Measurements from ENCODE around the gene TOLLIP.
"Not testable (repeated sequence)": the region's sequence is repeated elsewhere in the genome, so short reads cannot be mapped to it uniquely, and the experiment has no call there.

TOLLIP gene

GRCh38 chr11:1243521-1243920 is 65.9 kb downstream of the TOLLIP start:
- H3K23ac ChIP-seq (ENCODE audit: low read length); H3K27ac ChIP-seq (ENCODE audit: low read depth, low read length); H4K5ac ChIP-seq (ENCODE audit: low read length); H3K18ac ChIP-seq (ENCODE audit: low read length); H2BK5ac ChIP-seq (ENCODE audit: low read length); DNase-seq; H3K79me2 ChIP-seq (ENCODE audit: control insufficient read depth, insufficient read depth, low read length); H3K36me3 ChIP-seq (ENCODE audit: control insufficient read depth, insufficient read depth, low read length); H3K27me3 ChIP-seq (ENCODE audit: insufficient read depth, low read length, poor library complexity); H2AK5ac ChIP-seq (ENCODE audit: low read length); H3K4me1 ChIP-seq (ENCODE audit: control insufficient read depth, low read depth, low read length); H3K56ac ChIP-seq (ENCODE audit: low read length); H3K4ac ChIP-seq (ENCODE audit: low read depth, low read length); H3K4me2 ChIP-seq (ENCODE audit: low read length); H3K9ac ChIP-seq (ENCODE audit: low read length); H2BK15ac ChIP-seq (replicated peaks; ENCODE audit: low read depth); H3K79me1 ChIP-seq (ENCODE audit: low read length); H2BK120ac ChIP-seq (ENCODE audit: low read depth, low read length); H3K4me3 ChIP-seq (ENCODE audit: low read length); H4K8ac ChIP-seq (ENCODE audit: low read depth, low read length): not testable (repeated sequence)
- WGBS (ENCODE audit: extremely low coverage, insufficient coverage, low lambda C conversion rate), result no CpG with 5 or more reads among the region's 18 CpGs

- H3K18ac ChIP-seq (ENCODE audit: low read length); H3K4me1 ChIP-seq (ENCODE audit: control insufficient read depth, low read depth, low read length); H3K4ac ChIP-seq (ENCODE audit: low read depth, low read length); H3K9ac ChIP-seq (ENCODE audit: low read length); H3K79me1 ChIP-seq (ENCODE audit: low read length); H3K36me3 ChIP-seq (ENCODE audit: control insufficient read depth, insufficient read depth, low read length); H3K4me3 ChIP-seq (ENCODE audit: low read length); H3K23ac ChIP-seq (ENCODE audit: low read length); H2BK120ac ChIP-seq (ENCODE audit: low read depth, low read length); H2AK5ac ChIP-seq (ENCODE audit: low read length); H4K8ac ChIP-seq (ENCODE audit: low read depth, low read length); H2BK15ac ChIP-seq (replicated peaks; ENCODE audit: low read depth); H3K56ac ChIP-seq (ENCODE audit: low read length); H3K27me3 ChIP-seq (ENCODE audit: insufficient read depth, low read length, poor library complexity); H3K27ac ChIP-seq (ENCODE audit: low read depth, low read length); H4K5ac ChIP-seq (ENCODE audit: low read length); H3K79me2 ChIP-seq (ENCODE audit: control insufficient read depth, insufficient read depth, low read length); DNase-seq; H2BK5ac ChIP-seq (ENCODE audit: low read length); H3K4me2 ChIP-seq (ENCODE audit: low read length): not testable (repeated sequence)
- WGBS (ENCODE audit: extremely low coverage, insufficient coverage, low lambda C conversion rate), result no CpG with 5 or more reads among the region's 11 CpGs
Observed at GRCh38 chr11:1242751-1243150, 66.7 kb downstream of the TOLLIP start.

GRCh38 chr11:1242289-1242688 is 67.1 kb downstream of the TOLLIP start:
- Histone ChIP-seq H3K23ac (ENCODE audit: low read length) (no peak overlapping the region), H3K27me3 (ENCODE audit: insufficient read depth, low read length, poor library complexity) (no peaks in the 10 kb centered on the region), H3K4ac (ENCODE audit: low read depth, low read length) (no peak overlapping the region), H4K5ac (ENCODE audit: low read length) (no peak overlapping the region), H3K56ac (ENCODE audit: low read length) (no peak overlapping the region), H2BK120ac (ENCODE audit: low read depth, low read length) (no peak overlapping the region), H3K79me2 (ENCODE audit: control insufficient read depth, insufficient read depth, low read length) (no peaks in the 10 kb centered on the region), H3K27ac (ENCODE audit: low read depth, low read length) (no peak overlapping the region), H3K4me3 (ENCODE audit: low read length) (no peak overlapping the region), H2BK5ac (ENCODE audit: low read length) (no peak overlapping the region), H2AK5ac (ENCODE audit: low read length) (no peak overlapping the region), H2BK15ac (replicated peaks; ENCODE audit: low read depth) (no peak overlapping the region), H3K9ac (ENCODE audit: low read length) (no peak overlapping the region), H4K8ac (ENCODE audit: low read depth, low read length) (no peak overlapping the region), H3K79me1 (ENCODE audit: low read length) (no peaks in the 10 kb centered on the region), H3K36me3 (ENCODE audit: control insufficient read depth, insufficient read depth, low read length) (no peaks in the 10 kb centered on the region), H3K18ac (ENCODE audit: low read length) (no peak overlapping the region), H3K4me2 (ENCODE audit: low read length) (no peak overlapping the region), H3K4me1 (ENCODE audit: control insufficient read depth, low read depth, low read length) (no peaks in the 10 kb centered on the region)
- WGBS (ENCODE audit: extremely low coverage, insufficient coverage, low lambda C conversion rate), result no CpG with 5 or more reads among the region's 20 CpGs
- DNase-seq, result no peak

GRCh38 chr11:1241706-1242105 is 67.7 kb downstream of the TOLLIP start:
- H2BK120ac ChIP-seq (ENCODE audit: low read depth, low read length), result no peak overlapping the region

GRCh38 chr11:1240771-1241170 is 68.7 kb downstream of the TOLLIP start:
- Histone ChIP-seq H3K56ac (ENCODE audit: low read length) (no peak overlapping the region), H3K4me2 (ENCODE audit: low read length) (no peak overlapping the region), H3K4me1 (ENCODE audit: control insufficient read depth, low read depth, low read length) (no peaks in the 10 kb centered on the region), H3K4ac (ENCODE audit: low read depth, low read length) (no peak overlapping the region), H4K5ac (ENCODE audit: low read length) (no peak overlapping the region), H3K36me3 (ENCODE audit: control insufficient read depth, insufficient read depth, low read length) (no peaks in the 10 kb centered on the region), H3K23ac (ENCODE audit: low read length) (no peak overlapping the region), H3K79me1 (ENCODE audit: low read length) (no peaks in the 10 kb centered on the region), H4K8ac (ENCODE audit: low read depth, low read length) (no peak overlapping the region), H2BK5ac (ENCODE audit: low read length) (no peak overlapping the region), H2AK5ac (ENCODE audit: low read length) (no peak overlapping the region), H3K79me2 (ENCODE audit: control insufficient read depth, insufficient read depth, low read length) (no peaks in the 10 kb centered on the region), H2BK15ac (replicated peaks; ENCODE audit: low read depth) (no peak overlapping the region), H2BK120ac (ENCODE audit: low read depth, low read length) (no peak overlapping the region), H3K18ac (ENCODE audit: low read length) (no peak overlapping the region), H3K27me3 (ENCODE audit: insufficient read depth, low read length, poor library complexity) (no peaks in the 10 kb centered on the region), H3K9ac (ENCODE audit: low read length) (no peak overlapping the region), H3K27ac (ENCODE audit: low read depth, low read length) (no peak overlapping the region), H3K4me3 (ENCODE audit: low read length) (no peak overlapping the region)
- DNase-seq, result no peak
- WGBS (ENCODE audit: extremely low coverage, insufficient coverage, low lambda C conversion rate), result no CpG with 5 or more reads among the region's 25 CpGs

More at GRCh38 chr11:1241706-1242105, 67.7 kb downstream of the TOLLIP start:
- Histone ChIP-seq H4K8ac (ENCODE audit: low read depth, low read length) (no peak overlapping the region), H3K4me1 (ENCODE audit: control insufficient read depth, low read depth, low read length) (no peaks in the 10 kb centered on the region), H4K5ac (ENCODE audit: low read length) (no peak overlapping the region), H3K4me2 (ENCODE audit: low read length) (no peak overlapping the region), H3K27ac (ENCODE audit: low read depth, low read length) (no peak overlapping the region), H3K18ac (ENCODE audit: low read length) (no peak overlapping the region), H3K27me3 (ENCODE audit: insufficient read depth, low read length, poor library complexity) (no peaks in the 10 kb centered on the region), H3K9ac (ENCODE audit: low read length) (no peak overlapping the region), H3K79me2 (ENCODE audit: control insufficient read depth, insufficient read depth, low read length) (no peaks in the 10 kb centered on the region), H3K23ac (ENCODE audit: low read length) (no peak overlapping the region), H3K56ac (ENCODE audit: low read length) (no peak overlapping the region), H3K79me1 (ENCODE audit: low read length) (no peaks in the 10 kb centered on the region), H3K36me3 (ENCODE audit: control insufficient read depth, insufficient read depth, low read length) (no peaks in the 10 kb centered on the region), H2BK5ac (ENCODE audit: low read length) (no peak overlapping the region), H2BK15ac (replicated peaks; ENCODE audit: low read depth) (no peak overlapping the region), H3K4me3 (ENCODE audit: low read length) (no peak overlapping the region), H2AK5ac (ENCODE audit: low read length) (no peak overlapping the region), H3K4ac (ENCODE audit: low read depth, low read length) (no peak overlapping the region)
- no CpG with 5 or more reads among the region's 20 CpGs for WGBS (ENCODE audit: extremely low coverage, insufficient coverage, low lambda C conversion rate)
- no peak for DNase-seq

DNA sequence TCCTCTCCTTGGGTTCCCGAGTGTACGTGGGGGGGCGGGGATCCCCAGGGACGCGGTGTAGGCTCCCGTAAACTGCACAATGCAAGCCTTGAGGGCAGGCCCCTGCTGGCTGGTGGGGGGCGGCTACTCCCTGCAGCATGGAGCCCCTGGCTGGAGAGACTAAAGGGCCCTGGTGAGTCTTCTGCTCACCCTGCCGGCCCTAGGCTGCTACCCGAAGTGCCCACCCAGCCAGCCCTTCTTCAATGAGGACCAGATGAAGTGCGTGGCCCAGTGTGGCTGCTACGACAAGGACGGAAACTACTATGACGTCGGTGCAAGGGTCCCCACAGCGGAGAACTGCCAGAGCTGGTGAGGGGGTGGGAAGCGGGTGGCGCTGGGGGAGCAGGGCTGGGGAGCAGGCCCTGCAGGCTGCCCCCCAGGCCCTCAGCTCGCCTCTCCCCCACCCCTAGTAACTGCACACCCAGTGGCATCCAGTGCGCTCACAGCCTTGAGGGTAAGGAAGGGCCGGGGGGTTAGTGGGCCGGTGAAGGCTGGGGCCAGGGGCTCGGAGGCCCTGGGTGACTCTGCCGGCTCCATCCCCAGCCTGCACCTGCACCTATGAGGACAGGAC is 69.7 kb downstream of the TOLLIP start:
- Histone ChIP-seq H2BK5ac (ENCODE audit: low read length) (no peak overlapping the region), H3K9ac (ENCODE audit: low read length) (no peak overlapping the region), H3K27ac (ENCODE audit: low read depth, low read length) (no peak overlapping the region), H3K79me1 (ENCODE audit: low read length) (no peaks in the 10 kb centered on the region), H3K4me3 (ENCODE audit: low read length) (no peak overlapping the region), H4K8ac (ENCODE audit: low read depth, low read length) (no peak overlapping the region), H3K79me2 (ENCODE audit: control insufficient read depth, insufficient read depth, low read length) (no peaks in the 10 kb centered on the region), H3K4ac (ENCODE audit: low read depth, low read length) (no peak overlapping the region), H3K56ac (ENCODE audit: low read length) (no peak overlapping the region), H2AK5ac (ENCODE audit: low read length) (no peak overlapping the region), H2BK120ac (ENCODE audit: low read depth, low read length) (no peak overlapping the region), H3K4me1 (ENCODE audit: control insufficient read depth, low read depth, low read length) (no peaks in the 10 kb centered on the region), H3K23ac (ENCODE audit: low read length) (no peak overlapping the region), H3K36me3 (ENCODE audit: control insufficient read depth, insufficient read depth, low read length) (no peaks in the 10 kb centered on the region), H3K4me2 (ENCODE audit: low read length) (no peak overlapping the region), H3K18ac (ENCODE audit: low read length) (no peak overlapping the region), H3K27me3 (ENCODE audit: insufficient read depth, low read length, poor library complexity) (no peaks in the 10 kb centered on the region), H2BK15ac (replicated peaks; ENCODE audit: low read depth) (no peak overlapping the region), H4K5ac (ENCODE audit: low read length) (no peak overlapping the region)
- no CpG with 5 or more reads among the region's 23 CpGs for WGBS (ENCODE audit: extremely low coverage, insufficient coverage, low lambda C conversion rate)
- no peak for DNase-seq

Measured in mesendoderm (in vitro differentiated cells).